DND-41 (cell line): ENCODE data around the gene MTX1.

ENCODE experiments used
- ATAC-seq: fragments of 200-7000 bp; cut with Tn5 transposase; 3 replicates; pipeline ENCODE4 v1.9.1; 2021; ENCODE audit warnings: low read depth; ENCODE audit not compliant: insufficient read depth
- DNase-seq: peaks from one replicate; pipeline ENCODE4 v3.0.0-alpha.2; 2020
- H2AFZ ChIP-seq: 2 replicates; pipeline ENCODE4 v1.6.0; 2012; ENCODE audit warnings: low read depth, low read length
- H3K27ac ChIP-seq: 2 replicates; pipeline ENCODE4 v1.5.1; 2012; ENCODE audit warnings: low read length, inconsistent platforms
- H3K27me3 ChIP-seq: fragments of 200-600 bp; sonication (generic); 2 replicates; pipeline ENCODE4 v1.6.0; 2012; ENCODE audit warnings: low read length, mild to moderate bottlenecking, inconsistent platforms; ENCODE audit not compliant: insufficient read depth, poor library complexity
- H3K36me3 ChIP-seq: 2 replicates; pipeline ENCODE4 v1.5.1; 2012; ENCODE audit warnings: low read length, inconsistent platforms; ENCODE audit not compliant: insufficient read depth
- H3K4me1 ChIP-seq: 2 replicates; pipeline ENCODE4 v1.5.1; 2012; ENCODE audit warnings: mild to moderate bottlenecking, low read length; ENCODE audit not compliant: insufficient read depth
- H3K4me2 ChIP-seq: 2 replicates; pipeline ENCODE4 v1.6.0; 2012; ENCODE audit warnings: mild to moderate bottlenecking, moderate library complexity, low read length, inconsistent platforms; ENCODE audit not compliant: insufficient read depth
- H3K4me3 ChIP-seq, 2 experiments: fragments of 200-600 bp in 1 of 2; shearing (Covaris generic) in 1 of 2; 2 replicates each; pipeline ENCODE4 v1.5.1; 2012 to 2016; ENCODE audit warnings: inconsistent platforms in 2 of 2, low read length in 2 of 2, mild to moderate bottlenecking in 2 of 2, low read depth in 1 of 2, moderate library complexity in 1 of 2
- H3K79me2 ChIP-seq: 2 replicates; pipeline ENCODE4 v1.6.0; 2012; ENCODE audit warnings: low read length, inconsistent platforms; ENCODE audit not compliant: insufficient read depth
- H3K9ac ChIP-seq: 2 replicates; pipeline ENCODE4 v1.6.0; 2012; ENCODE audit warnings: low read depth, mild to moderate bottlenecking, inconsistent platforms, low read length, moderate library complexity
- H3K9me3 ChIP-seq: 2 replicates; pipeline ENCODE4 v1.5.1; 2012; ENCODE audit warnings: low read length, moderate library complexity, mild to moderate bottlenecking, inconsistent platforms; ENCODE audit not compliant: insufficient read depth, severe bottlenecking
- H4K20me1 ChIP-seq: 2 replicates; pipeline ENCODE4 v1.6.0; 2012; ENCODE audit warnings: low read length; ENCODE audit not compliant: insufficient read depth
- EZH2 ChIP-seq: IDR thresholded peaks from 3 replicates; pipeline ENCODE4 v1.6.1; 2012; ENCODE audit warnings: borderline replicate concordance, low read depth, mild to moderate bottlenecking, moderate library complexity, low read length, inconsistent platforms; ENCODE audit not compliant: severe bottlenecking
- TF ChIP-seq, protein P1 (sequence below): IDR thresholded peaks from 2 replicates; pipeline ENCODE4 v1.5.1; 2012; ENCODE audit warnings: borderline replicate concordance, low read length, moderate library complexity, mild to moderate bottlenecking; ENCODE audit not compliant: poor library complexity, severe bottlenecking; ENCODE audit errors: extremely low read depth

MTX1 gene

GRCh38 chr1:155263067-155263466, 54.6 kb downstream of the MTX1 start:
- Histone ChIP-seq H3K79me2 (peaks cover 24% of the 10 kb centered on the region), H3K27me3 (no peaks in the 10 kb centered on the region), H3K4me3 (0 out of 4 replicates have a peak overlapping the region, but pooled peaks of 1 of the 2 experiments have one; percentile 67), H3K4me1 (peaks cover 28% of the 10 kb centered on the region), H3K9me3 (no peaks in the 10 kb centered on the region), H3K4me2 (peak overlapping the region; percentile 94; the same call in 1 of the 2 replicates), H4K20me1 (peaks cover 11% of the 10 kb centered on the region; the same call in 1 of the 2 replicates), H3K36me3 (peaks cover 70% of the 10 kb centered on the region), H3K9ac (no peak overlapping the region), H2AFZ (no peak overlapping the region), H3K27ac (no peak overlapping the region)
- DNase-seq (no peak), ATAC-seq (no peak)
- TF ChIP-seq, protein P1, sequence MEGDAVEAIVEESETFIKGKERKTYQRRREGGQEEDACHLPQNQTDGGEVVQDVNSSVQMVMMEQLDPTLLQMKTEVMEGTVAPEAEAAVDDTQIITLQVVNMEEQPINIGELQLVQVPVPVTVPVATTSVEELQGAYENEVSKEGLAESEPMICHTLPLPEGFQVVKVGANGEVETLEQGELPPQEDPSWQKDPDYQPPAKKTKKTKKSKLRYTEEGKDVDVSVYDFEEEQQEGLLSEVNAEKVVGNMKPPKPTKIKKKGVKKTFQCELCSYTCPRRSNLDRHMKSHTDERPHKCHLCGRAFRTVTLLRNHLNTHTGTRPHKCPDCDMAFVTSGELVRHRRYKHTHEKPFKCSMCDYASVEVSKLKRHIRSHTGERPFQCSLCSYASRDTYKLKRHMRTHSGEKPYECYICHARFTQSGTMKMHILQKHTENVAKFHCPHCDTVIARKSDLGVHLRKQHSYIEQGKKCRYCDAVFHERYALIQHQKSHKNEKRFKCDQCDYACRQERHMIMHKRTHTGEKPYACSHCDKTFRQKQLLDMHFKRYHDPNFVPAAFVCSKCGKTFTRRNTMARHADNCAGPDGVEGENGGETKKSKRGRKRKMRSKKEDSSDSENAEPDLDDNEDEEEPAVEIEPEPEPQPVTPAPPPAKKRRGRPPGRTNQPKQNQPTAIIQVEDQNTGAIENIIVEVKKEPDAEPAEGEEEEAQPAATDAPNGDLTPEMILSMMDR = no peak
- TF ChIP-seq EZH2 = no peak
